Hypothalamus (tissue), 51 donors: ENCODE data around the gene GRID1.

Source experiments
- DNase-seq, 51 donors: peaks; one replicate each; lab custom pipeline; 2025; lab: John Stamatoyannopoulos, UW

Gene GRID1

DNA sequence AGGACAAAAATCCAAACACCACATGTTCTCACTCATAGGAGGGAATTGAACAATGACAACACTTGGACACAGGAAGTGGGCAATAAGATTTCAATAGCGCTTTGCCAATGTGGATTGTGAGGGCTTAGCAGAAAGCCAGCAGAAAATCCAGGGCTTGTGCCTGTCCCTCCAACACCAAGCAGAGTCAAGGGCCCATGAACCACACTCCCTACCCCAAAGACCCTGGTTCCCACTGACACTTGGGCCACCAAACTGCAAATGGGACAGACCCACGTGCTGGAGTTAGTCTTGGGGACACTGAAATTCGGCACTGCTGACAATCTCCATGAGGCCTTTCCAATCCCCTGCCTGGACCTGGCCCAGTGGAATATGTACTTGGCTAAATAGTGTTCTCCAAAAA, 67.0 kb downstream of the GRID1 start:
- no peak for DNase-seq

DNA sequence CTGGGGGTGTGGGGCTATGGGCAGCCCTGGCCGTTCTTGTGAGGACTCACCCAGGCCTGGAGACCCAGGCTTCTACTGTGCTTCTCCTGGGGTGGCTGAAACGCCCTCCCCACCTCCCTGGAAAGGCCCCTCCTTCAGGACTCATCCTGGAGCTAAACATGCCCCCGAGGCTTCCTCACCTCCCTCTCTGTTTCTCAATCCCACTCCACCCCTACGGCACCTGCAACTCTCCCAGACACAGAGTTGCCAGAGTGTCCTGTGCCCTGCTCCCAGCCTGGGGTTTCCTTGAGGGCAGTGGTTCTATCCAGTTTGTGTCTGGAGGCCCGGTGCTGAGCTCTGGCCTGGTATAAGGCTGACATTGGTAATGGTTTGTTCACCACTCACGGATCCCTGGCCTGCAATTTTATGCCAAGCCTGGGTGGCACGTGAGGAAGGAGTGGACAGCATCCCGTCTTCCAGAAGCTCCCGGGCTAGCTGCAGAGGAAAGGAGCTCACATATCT, 68.0 kb downstream of the GRID1 start:
- no peak for DNase-seq

DNA sequence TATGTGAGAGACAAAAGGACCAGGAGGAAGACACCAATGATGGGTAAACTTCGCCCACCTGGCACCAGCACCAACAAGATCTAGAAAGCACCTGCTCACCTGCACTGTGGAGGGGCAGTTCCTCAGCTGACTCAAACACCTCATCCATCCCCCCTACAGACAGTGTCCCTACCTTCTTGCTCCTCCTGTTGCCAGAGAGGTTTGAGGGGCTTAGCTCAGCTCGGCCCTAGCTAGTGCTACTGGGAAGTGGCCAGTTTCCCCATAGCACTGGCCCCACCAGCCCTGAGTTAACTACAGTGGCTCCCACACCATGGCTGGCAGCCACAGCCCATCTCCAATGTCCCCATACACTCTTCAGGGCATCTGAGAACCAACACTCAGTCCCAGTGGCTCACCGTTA, 70.8 kb downstream of the GRID1 start:
- DNase-seq = no peak

DNA sequence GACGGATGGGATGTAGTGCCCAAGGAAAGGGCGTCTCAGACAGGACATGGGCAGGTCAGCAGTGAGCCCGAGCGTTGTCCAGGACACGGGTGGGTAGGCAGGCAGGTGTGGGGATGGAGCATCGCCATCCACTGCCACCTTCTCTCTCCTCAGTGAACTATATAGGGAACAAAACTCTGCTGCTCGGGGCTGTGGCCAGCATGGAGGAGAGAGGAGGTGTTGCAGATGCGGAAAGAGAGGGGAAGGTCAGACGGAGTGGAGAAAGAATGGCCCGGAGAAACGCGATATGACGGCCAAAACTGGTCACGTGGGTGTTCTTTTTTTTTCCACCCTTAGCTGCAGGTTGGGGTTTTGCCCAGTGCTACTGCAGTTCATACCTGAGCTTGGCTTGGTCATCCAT, 71.2 kb downstream of the GRID1 start:
- DNase-seq = no peak

DNA sequence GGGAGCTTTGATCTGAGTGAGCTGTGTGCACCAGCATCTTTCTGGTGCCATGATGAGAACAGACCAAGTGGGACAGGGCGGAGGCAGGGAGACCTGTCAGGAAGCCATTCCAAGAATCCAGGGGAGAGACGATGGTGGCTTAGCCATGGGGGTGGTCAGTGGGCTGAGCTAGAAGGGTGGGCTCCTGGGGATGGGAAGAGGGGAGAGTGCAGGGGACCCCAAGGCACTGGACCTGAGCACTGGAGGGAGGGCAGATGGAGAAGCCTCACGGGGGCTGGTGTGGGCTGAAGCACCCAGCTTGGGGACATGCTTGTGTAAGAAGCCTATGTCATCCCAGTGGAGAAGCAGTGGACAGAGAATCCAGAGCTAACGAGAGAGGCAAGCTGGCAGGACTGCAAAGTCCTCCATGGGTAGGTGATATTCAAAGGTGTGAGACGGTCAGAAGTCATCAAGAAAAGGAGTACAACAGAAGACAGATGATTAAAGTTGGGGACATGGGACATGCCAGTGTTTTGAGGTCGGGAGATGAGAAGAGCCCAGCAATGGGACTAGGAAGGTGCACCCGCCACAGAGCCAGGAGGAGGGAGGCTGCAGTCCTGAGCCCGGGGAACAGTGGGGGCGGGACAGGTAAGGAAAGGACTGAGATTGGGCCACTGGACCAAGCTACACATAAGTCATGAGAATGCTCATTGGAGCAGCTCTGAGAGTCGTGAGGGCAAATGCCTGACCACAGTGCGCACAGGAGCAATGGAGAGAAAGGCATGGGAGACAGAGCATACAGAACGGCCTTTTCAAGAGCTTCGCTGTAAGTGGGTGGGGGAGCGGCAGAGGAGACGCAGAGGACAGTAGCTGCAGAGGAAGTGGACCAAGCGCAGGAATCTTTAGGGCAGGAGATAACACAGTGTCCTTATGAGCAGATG, 72.0 kb downstream of the GRID1 start:
- no peak for DNase-seq

DNA sequence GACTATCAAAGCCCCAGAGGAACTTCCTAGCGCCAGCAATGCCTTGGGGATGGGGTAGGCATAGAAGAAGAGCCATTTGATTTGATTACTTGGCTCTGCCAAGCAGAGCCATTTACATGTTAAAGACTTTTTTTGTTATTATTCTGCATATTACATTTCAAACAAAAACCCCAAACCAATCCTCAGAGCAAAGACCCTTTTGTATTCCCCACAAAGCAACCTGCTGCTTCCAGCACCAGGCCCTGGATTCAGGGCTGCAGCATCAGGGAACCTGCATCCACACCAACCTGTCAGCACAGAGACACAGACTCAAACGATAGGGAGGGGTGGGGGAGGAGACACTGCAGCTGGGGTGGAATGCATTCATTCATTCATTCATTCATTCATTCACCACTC, 73.2 kb downstream of the GRID1 start:
- no peak for DNase-seq

DNA sequence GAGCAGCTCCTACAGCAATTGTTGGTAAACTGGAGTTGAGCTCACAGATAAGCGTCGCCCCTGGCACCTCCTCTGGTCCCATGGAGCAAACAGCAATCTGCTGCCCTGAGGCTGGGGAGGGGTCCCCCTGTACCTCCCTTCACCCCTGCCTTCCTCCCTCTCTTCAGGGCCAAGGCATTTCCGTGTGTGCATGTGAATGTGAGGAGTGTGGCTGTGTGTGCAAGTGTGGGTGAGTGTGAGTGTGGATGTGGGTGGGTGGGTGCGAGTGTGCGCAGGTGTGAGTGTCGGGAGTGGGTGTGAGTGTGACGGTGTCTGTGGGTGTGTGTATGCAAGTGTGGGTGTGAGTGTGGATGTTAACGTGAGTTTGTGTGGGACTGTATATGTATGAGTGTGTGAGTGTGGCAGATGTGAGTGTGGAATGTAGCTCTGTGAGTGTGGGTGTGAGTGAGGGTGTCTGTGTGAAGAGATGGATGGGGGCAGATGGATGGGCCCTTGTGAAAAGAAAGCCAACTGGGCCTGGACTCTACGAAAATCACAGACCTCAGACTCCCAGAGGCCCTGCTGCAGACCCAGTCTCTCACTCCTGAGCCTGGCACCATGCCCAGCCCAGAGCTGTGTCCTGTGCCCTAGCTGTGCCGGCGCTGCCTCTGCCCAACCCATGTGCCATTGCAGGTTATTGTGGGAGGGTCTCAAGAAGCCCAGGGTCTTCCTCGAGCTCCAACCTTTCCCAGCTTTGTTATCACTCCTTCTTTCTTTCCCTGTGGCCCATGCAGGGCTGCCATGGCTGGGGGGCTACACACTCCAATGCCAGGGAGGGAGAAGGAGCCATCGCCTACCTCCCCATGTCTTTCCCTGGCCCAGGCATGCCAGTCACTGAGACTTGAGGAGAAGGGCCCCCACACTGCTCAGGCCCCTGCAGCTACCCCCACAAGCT, 73.9 kb downstream of the GRID1 start:
- DNase-seq = peak in 20 of 51 donors; percentile 9 to 69 (median 39)

DNA sequence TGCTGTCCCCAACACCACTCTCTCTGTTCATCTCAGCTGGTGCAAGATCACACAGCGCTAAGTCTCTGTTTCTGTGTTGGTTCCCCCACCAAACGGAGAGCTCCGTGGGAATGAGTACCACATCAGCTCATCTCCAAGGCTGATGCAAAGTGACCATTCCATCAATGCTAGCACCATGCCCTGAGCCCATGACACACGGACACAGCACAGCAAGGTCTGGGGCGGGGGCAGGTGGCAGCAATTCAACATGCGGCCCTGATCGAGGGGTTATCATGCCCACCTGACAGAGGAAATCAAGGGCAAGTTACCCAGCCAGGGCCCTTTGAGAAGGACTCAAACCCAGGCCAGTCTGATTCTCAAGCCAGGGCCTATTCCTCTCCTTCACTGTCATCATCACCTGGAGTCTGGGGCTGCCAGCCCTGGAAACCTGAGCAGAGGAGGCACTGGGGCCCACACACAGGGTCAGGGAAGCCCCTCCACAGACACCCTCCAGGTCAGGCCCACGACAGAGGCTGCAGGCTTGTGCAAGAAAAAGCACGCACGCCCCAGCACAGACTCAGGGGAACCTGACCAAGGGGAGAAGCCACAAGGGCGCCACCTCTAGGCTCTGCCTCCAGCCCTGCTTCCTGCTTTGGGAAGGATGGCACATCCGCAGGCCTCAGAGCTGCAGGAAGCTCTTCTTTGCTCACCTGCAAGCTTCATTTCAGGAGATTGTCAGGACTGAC, 74.8 kb downstream of the GRID1 start:
- peak in 1 of 51 donors; percentile 7 for DNase-seq

DNA sequence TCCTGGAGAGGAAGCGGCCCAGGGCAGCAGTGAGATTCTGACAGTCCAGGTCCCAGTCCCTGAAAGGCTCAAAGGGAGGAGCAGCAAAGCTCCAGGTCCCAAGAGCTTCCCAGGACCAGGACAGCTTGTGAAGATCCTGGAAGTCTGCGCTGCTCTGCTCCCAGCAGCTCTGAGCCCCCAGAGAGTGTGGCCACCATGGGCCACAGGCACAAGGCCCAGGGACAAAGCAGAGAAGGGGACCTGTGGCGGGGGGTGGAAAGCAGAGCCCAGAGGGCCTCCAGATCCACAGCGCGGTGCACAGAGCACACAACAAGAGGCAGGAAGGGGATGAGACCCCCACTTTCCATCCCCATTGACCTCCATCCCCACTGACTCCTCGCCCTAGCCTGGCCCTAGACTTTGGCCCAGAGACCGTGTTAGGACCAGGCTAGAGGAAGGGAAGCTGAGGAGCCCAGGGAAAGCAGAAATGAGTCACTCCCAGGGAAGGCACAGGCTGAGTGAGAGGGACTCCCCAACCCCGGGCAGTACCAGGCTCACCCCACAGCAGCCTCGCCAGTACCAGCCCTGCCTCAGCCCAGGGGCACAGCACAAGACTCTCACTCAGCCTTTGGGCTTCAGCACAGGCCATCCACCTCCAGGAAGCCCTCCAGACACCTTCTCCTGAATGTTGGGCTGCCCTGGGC, 75.5 kb downstream of the GRID1 start:
- no peak for DNase-seq

DNA sequence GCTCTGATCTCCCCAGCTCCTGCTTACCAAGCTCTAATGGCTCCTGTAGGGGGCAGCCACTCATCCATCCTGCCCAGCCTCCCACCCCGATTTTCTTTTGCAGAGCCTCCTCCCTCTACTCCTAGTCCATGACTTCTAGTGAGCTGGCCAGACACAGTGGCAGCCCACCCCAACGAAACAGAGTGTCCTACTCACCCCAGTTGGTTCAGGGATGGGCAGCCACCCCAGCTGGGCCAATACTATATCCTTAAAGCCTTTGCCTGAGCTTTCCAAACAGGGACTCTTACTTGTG, 77.1 kb downstream of the GRID1 start:
- no peak for DNase-seq

DNA sequence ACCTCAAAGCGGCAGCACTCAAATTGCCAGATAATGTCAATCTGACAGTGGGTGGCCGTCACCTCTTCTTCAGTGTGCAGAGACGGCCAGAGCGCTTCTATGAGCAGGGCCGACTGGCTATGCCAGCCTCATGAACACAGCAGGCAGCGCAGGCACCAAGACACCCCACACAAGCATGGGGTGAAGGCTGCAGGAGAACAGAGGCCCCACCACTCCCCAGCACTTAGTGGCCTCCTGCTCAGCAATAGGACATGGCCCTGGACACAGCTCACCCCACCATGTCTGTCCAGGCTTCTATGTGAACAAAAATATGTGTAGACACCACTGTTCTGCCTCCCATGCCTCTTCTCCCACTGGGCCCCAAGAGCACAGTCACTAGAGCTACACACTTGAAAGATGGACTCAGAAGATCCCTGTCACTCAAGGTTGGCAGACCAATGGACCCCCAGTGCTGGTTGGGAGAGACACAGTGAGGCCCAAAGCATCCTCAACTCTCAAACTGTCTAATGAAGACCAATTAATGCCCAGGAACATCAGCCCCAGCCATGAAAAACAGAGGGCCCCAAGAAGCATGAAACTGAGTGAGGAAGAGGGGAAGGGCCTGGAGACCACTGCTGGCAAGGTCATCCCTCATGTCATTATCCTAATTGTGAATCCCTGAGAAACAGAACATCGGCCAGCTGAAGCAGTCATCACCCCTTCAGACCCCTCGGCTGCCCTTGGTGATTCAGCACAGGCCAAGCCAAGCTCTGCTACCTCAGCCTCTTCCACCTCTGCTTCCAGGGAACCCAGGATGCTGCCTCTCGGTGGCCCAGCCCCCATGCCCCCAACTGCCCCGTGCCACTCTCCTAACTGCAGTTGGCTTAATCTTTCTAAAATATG, 77.7 kb downstream of the GRID1 start:
- DNase-seq = no peak

DNA sequence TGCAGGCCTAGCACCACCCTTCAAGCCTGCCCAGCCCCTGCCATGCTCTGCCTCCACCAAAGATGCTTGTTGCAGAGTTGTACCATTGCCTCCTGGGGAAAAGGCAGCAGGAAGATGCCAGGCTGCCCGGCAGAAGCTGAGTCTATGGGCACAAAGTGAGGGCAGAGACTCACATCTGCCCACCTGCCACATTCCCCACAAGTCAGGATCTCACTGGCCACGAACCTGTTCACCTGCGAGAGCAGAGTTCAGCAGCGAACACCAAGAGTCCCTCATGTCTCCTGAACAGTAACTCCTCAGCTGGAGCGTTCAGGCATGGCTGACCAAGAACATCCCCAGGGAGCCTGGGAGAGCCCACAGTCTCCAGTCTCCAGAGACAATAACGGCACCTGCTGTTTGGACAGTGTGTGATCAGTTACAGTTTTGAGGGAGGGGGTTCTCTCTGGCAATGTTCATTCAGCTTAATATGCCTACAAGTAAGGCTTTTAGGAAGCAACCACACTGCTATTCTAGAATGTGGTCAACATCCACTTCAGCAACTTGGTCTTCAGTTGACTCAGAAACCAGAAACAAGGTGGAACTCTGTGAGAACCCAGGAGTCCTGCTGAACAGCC, 78.5 kb downstream of the GRID1 start:
- DNase-seq = no peak

DNA sequence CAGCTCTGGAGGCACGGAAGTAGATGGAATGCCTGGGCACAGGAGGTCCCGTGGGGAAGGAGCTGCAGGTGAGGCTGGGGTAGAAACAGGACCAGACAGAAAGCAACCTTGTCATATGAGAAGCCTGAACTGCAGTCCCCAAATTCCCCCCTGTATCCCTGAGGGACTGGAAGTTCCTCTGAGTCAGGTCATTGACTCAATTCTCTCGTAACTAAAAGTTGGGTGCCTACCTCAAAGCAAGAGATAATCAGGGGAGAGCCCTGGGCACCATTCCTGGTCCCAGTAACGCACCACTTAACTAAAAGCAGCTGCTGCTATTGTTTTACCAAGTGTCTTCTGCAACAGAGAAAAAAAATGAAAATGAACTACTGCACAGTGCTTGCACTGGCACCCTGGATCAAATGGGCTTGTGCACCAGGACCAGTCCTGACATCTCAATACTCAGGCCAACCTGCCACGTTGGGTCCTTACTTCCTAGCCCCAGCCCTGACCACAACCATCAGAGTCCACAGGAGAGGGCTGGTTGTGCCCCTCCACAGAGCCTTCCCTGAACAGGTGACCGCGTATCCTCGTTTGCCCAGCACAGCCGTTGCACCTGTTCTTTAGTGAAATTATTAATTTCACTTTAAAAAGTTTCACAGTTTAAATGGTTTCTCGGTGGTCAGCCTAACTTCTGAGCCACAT, 79.3 kb downstream of the GRID1 start:
- DNase-seq = no peak

DNA sequence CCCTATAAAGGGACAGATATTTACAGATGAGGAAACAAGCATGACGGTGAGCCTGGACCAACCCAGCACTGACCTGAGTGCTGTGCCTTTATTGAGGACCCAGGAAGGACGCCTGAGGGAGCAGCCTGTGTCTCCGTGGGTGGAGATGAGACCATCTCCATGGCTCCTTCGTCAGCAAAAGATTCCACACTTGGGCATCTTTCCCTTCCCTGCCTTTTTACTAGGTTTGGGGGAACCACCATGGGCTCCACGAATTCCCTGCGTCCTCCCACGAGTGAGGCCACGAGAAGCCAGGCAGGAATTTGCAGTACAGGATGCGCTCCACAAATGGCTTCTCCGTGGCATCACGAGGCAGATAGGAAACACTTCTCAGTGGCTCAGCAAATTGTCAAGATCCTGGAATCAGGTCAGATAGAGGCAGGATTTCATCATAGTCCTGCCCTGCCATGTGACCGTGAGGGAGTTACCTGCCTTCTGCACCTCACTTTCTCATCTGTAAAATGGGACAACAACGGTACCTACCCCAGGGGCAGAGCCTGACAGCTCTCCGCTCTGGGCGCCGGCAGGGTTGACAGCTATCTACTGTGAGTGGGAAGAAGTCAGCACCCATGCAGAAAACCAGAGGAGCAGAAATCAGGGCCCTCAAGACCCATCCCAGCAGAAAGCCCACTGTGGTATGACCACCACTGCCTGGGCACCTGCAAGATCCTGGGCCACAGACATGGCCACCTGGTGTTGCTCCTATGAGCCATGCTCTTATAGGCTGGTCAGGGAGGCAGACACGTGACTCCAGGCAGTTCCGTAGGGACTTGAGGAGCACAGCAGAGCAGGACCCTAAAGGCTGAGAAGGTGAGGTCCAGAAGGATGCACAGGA, 80.1 kb downstream of the GRID1 start:
- no peak for DNase-seq

DNA sequence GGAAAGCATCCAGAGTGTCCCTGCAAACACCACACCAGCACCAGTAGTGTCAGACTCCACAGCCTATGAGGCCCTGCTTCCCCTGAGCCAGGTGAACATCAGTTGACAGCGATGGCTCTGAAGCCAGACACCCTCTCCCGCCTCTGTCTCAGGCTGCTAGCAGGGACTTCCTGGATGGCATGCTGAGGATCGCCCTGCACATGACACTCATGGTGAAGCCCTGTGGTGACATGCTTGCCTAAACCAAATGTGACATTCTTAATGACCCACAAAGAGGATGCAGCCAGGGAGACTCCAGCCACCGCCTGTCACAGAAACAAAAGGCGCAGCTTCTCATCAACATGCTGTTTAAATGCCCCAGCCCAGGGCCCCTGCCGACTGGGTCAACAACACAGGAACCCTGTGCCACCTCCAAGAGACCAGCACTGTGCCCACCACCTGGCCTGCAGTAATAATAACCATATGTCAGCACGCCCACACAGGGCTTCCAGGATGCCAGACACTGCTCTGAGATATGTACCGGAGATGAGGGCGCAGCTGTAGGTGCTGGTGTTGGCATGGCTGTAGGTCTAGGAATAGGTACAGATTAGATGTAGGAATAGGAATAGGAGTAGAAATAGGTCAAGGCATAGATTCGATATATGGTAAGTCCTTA, 81.3 kb downstream of the GRID1 start:
- DNase-seq = peak in 1 of 51 donors; percentile 29

DNA sequence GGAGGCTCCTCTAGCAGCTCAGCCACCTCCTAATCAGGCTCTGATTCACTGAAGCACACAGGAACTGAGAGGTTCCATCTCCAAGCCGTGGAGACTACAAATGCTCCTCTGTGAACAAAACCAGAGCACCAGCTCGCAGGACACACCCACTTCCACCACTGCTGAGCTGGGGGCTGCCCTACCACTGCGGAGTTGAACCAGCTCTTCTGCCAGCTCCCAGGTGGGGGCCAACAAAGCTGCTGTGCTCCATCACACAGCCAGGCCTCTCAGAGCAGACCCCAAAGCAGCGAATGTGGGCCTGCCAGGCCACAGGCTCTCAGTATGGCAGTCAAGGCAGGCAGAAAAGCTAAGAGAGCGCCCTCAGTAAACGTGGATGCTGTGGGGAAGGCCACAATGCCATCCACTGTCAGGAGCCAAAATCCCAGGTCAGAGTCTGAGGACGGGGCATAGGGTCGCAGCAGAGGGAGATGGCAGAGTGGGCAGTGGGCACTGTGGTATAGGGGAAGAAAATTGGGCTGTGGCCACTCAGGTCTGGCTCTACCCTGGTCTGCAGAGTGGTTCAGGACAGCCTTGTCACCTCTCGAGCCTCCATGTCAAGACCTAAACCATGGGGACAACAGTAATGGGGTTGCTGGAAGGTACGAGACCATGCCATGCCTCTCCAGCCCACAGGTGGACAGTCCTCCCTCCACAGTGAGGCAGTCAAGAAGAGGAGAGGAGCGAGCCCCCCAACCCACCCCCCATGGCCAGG, 82.1 kb downstream of the GRID1 start:
- no peak for DNase-seq
